Smooth muscle cell (in vitro differentiated cells): ENCODE data around the gene CHTF18. TPM values are rescaled to one million over a fixed set of nuclear protein-coding genes. Genes with fewer than 3 reads are reported as not detected.

ENCODE experiments used
- DNase-seq: peaks from one replicate; lab custom pipeline; 2025; ENCODE audit not compliant: unreplicated experiment; lab: John Stamatoyannopoulos, UW
- H2AFZ ChIP-seq: fragments of 200-600 bp; sonication (generic); 2 replicates; pipeline ENCODE4 v1.6.0; 2016; ENCODE audit warnings: antibody characterized with exemption, low read depth, mild to moderate bottlenecking
- H3F3A ChIP-seq: fragments of 200-600 bp; sonication (generic); 2 replicates; pipeline ENCODE4 v1.6.0; 2017; ENCODE audit warnings: antibody characterized with exemption, low read depth
- H3K27ac ChIP-seq: fragments of 200-600 bp; sonication (generic); 2 replicates; pipeline ENCODE4 v1.5.1; 2016; ENCODE audit warnings: low read depth, mild to moderate bottlenecking
- H3K27me3 ChIP-seq: fragments of 200-600 bp; sonication (generic); 2 replicates; pipeline ENCODE4 v1.6.1; 2016; ENCODE audit warnings: low read depth, mild to moderate bottlenecking
- H3K36me3 ChIP-seq: fragments of 200-600 bp; sonication (generic); 2 replicates; pipeline ENCODE4 v1.5.1; 2016; ENCODE audit warnings: low read depth
- H3K4me1 ChIP-seq: fragments of 200-600 bp; sonication (generic); 2 replicates; pipeline ENCODE4 v1.5.1; 2016; ENCODE audit warnings: low read depth
- H3K4me2 ChIP-seq: fragments of 200-600 bp; sonication (generic); 2 replicates; pipeline ENCODE4 v1.6.0; 2016; ENCODE audit warnings: mild to moderate bottlenecking
- H3K4me3 ChIP-seq: fragments of 200-600 bp; sonication (generic); 2 replicates; pipeline ENCODE4 v1.5.1; 2016; ENCODE audit warnings: mild to moderate bottlenecking
- H3K79me2 ChIP-seq: fragments of 200-600 bp; sonication (generic); 2 replicates; pipeline ENCODE4 v1.6.0; 2016; ENCODE audit warnings: low read depth, mild to moderate bottlenecking
- H3K9ac ChIP-seq: fragments of 200-600 bp; sonication (generic); 2 replicates; pipeline ENCODE4 v1.6.0; 2016; ENCODE audit warnings: low read depth
- H3K9me3 ChIP-seq: fragments of 200-600 bp; sonication (generic); replicated peaks from 2 replicates; pipeline ENCODE4 v1.5.1; 2016; ENCODE audit warnings: low read depth
- H4K20me1 ChIP-seq: fragments of 200-600 bp; sonication (generic); 2 replicates; pipeline ENCODE4 v1.6.0; 2016; ENCODE audit warnings: low read depth
- CTCF ChIP-seq: fragments of 200-600 bp; sonication (generic); IDR thresholded peaks from 2 replicates; pipeline ENCODE4 v1.5.1; 2017; ENCODE audit warnings: borderline replicate concordance, mild to moderate bottlenecking, antibody characterized with exemption; ENCODE audit not compliant: insufficient read depth, poor library complexity, severe bottlenecking
- WGBS: methylation state at CpG from one replicate; pipeline ENCODE4 v1.1.7; 2016; ENCODE audit warnings: low lambda C conversion rate; 5-methylcytosine and 5-hydroxymethylcytosine counted together
- polyA plus RNA-seq: library from polyadenylated mRNA; unstranded; fragments of >200 nt; fragmentation: Nextera tagmentation; extraction: Ambion mirVana; gene quantifications from 2 replicates; pipeline ENCODE4 v1.2.1, GENCODE V29; 2016
- total RNA-seq: library from RNA; depleted of rRNA; stranded (reverse); fragments of >200 nt; gene quantifications from 2 replicates; pipeline ENCODE4 v1.2.3, GENCODE V29; 2014

Gene CHTF18
- total and polyA plus RNA-seq, 2 experiments from 2014 or later, result 27.2 to 33.2 TPM

- H3K27me3 ChIP-seq, result no peaks in the 10 kb centered on the region
- no peak overlapping the region for H3K27ac ChIP-seq
- 89% methylated on average over 16 of the region's 16 CpGs for WGBS
- H2AFZ ChIP-seq, result no peak overlapping the region
- no peaks in the 10 kb centered on the region for H3F3A ChIP-seq
- no peaks in the 10 kb centered on the region for H4K20me1 ChIP-seq
- TF ChIP-seq CTCF, result no peak
- no peak overlapping the region for H3K4me2 ChIP-seq
- H3K9ac ChIP-seq, result no peak overlapping the region
- DNase-seq, result no peak
- no peaks in the 10 kb centered on the region for H3K4me1 ChIP-seq
- H3K79me2 ChIP-seq, result no peaks in the 10 kb centered on the region
- no peaks in the 10 kb centered on the region for H3K9me3 ChIP-seq
- H3K4me3 ChIP-seq, result no peak overlapping the region
- no peaks in the 10 kb centered on the region for H3K36me3 ChIP-seq
Measured at GRCh38 chr16:780296-780695, 8.1 kb upstream of the CHTF18 start.

GRCh38 chr16:781346-782010 lies 6.9 kb upstream of the CHTF18 start:
- Histone ChIP-seq H3F3A (no peaks in the 10 kb centered on the region), H3K27ac (no peak overlapping the region), H3K4me2 (no peak overlapping the region), H3K36me3 (no peaks in the 10 kb centered on the region), H2AFZ (no peak overlapping the region), H3K9me3 (no peaks in the 10 kb centered on the region), H3K4me1 (no peaks in the 10 kb centered on the region), H3K4me3 (no peak overlapping the region), H4K20me1 (no peaks in the 10 kb centered on the region), H3K9ac (no peak overlapping the region), H3K79me2 (no peaks in the 10 kb centered on the region), H3K27me3 (no peaks in the 10 kb centered on the region)
- no peak for TF ChIP-seq CTCF
- DNase-seq, result no peak
- 81% methylated on average over 19 of the region's 19 CpGs for WGBS

GRCh38 chr16:782258-782657 lies 6.2 kb upstream of the CHTF18 start:
- Histone ChIP-seq H3K36me3 (no peaks in the 10 kb centered on the region), H3K27ac (no peak overlapping the region), H3K4me2 (no peak overlapping the region), H2AFZ (no peak overlapping the region), H3K9me3 (no peaks in the 10 kb centered on the region), H4K20me1 (peaks cover 5% of the 10 kb centered on the region), H3K4me3 (no peak overlapping the region), H3K27me3 (no peaks in the 10 kb centered on the region), H3F3A (no peaks in the 10 kb centered on the region), H3K4me1 (peaks cover 2% of the 10 kb centered on the region), H3K79me2 (peaks cover 4% of the 10 kb centered on the region), H3K9ac (no peak overlapping the region)
- no peak for DNase-seq
- 86% methylated on average over 6 of the region's 6 CpGs for WGBS
- no peak for TF ChIP-seq CTCF
